GM06990 (cell line): ENCODE measurements around the gene SPOP.

ENCODE experiments used
- DNase-seq: peaks from one replicate; pipeline ENCODE4 v3.0.0-alpha.2; 2011; ENCODE audit not compliant: insufficient read length; ENCODE audit errors: extremely low read depth
- H3K27me3 ChIP-seq: replicated peaks from 2 replicates; pipeline ENCODE4 v1.6.0; 2011; ENCODE audit warnings: low read length; ENCODE audit not compliant: control insufficient read depth, insufficient read depth
- H3K36me3 ChIP-seq: 2 replicates; pipeline ENCODE4 v1.5.1; 2011; ENCODE audit warnings: low read length; ENCODE audit not compliant: control insufficient read depth, insufficient read depth
- H3K4me3 ChIP-seq: replicated peaks from 2 replicates; pipeline ENCODE4 v1.5.1; 2011; ENCODE audit warnings: low read depth, mild to moderate bottlenecking, control low read depth, low read length
- TF ChIP-seq, protein P1 (sequence below): IDR thresholded peaks from 2 replicates; pipeline ENCODE4 v1.5.1; 2011; ENCODE audit warnings: low read length, control low read depth, mild to moderate bottlenecking, inconsistent platforms; ENCODE audit not compliant: insufficient read depth, poor library complexity, severe bottlenecking

Gene SPOP

DNA sequence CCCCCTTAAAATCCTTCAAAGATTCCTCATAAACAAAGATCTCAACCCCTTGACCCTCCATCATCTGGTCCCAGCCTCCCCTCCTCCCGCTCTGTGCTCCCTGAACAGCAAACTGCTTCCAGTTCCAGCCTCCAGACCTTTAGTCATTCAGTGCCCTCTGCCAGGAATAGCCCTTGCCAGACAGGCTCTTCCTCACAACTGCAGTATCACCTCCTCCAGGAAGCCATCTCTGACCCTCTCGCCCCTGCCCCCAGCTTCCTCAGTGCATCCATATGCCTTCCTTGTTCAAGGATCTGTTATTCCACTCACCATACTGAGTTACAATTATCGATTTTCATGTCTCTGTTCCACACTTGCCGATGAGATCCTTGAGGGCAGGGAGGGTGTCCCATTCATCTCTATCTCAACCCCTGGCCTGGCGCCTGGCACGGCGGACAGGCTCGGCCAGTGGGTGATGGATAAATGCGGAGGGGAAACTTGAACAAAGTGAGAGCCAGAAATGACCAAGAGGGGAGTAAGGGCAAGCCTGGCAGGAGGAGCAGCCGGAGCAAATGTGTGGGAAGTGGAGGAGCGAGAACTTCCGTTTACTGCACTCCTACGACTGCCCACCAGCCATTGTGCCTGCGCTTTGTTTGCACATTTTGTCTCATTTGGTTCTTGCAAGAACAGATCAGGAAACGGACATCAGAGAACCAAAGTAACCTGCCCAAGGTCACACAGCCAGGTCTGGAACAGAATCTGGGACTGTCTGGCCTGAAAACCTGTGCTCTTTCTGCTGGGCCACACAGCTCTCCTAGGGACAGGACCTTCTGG lies 104.2 kb downstream of the SPOP start:
- TF ChIP-seq, protein P1, sequence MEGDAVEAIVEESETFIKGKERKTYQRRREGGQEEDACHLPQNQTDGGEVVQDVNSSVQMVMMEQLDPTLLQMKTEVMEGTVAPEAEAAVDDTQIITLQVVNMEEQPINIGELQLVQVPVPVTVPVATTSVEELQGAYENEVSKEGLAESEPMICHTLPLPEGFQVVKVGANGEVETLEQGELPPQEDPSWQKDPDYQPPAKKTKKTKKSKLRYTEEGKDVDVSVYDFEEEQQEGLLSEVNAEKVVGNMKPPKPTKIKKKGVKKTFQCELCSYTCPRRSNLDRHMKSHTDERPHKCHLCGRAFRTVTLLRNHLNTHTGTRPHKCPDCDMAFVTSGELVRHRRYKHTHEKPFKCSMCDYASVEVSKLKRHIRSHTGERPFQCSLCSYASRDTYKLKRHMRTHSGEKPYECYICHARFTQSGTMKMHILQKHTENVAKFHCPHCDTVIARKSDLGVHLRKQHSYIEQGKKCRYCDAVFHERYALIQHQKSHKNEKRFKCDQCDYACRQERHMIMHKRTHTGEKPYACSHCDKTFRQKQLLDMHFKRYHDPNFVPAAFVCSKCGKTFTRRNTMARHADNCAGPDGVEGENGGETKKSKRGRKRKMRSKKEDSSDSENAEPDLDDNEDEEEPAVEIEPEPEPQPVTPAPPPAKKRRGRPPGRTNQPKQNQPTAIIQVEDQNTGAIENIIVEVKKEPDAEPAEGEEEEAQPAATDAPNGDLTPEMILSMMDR = no peak
- H3K36me3 ChIP-seq = no peaks in the 10 kb centered on the region
- H3K27me3 ChIP-seq = peaks cover 2% of the 10 kb centered on the region; the same call in 1 of the 2 replicates
- no peak overlapping the region for H3K4me3 ChIP-seq
- no peak for DNase-seq

DNA sequence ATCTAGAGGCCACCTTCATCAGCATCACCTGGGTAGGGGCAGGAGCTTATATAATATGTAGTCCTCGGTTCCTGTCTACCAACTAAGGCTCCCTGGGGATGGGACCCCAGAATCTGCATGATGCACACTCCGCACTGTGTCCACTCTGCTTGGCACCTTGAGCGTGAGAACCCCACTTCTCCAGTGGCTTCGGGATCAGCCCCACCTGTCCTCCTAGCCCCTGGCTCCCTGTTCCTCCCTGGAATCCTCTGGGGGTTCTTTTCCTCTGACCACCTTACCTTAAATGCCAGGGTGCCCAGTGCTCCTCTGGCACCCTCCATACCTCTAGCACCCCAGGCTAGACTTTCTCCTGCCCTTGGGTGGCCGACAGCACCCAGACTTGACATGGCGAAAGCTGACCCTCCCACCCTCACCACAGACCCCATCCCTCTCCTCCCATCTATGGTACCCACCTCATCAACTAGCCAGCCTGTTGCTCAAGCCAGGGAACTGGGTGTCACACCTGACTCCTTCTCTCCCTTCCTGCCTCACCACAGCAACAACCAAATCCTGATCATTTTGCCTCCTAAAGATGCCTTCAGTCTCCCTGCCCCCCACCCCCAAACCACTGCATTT lies 105.0 kb downstream of the SPOP start:
- TF ChIP-seq, protein P1 = no peak
- no peaks in the 10 kb centered on the region for H3K36me3 ChIP-seq
- no peak overlapping the region for H3K4me3 ChIP-seq
- no peak for DNase-seq
- H3K27me3 ChIP-seq = peaks cover 2% of the 10 kb centered on the region; the same call in 1 of the 2 replicates

DNA sequence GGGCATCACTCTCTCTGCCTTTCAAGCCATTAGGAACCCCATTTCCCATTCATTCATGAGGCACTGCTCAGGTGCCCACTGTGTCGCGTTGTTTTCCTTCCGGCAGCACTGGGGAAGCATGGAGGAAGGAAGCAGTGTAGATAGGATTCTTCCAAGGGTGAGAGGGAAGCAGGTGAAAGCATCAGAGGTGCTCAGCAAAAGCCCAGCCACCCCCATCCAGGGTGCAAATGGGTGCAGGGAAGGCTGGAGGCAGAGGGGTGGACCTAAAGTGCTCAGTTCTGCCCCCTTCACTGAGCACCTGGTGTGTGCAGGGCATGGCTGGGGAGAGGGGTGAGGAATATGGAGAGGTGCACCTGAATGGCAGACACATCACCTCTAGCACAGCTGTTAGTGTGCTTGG lies 105.7 kb downstream of the SPOP start:
- Histone ChIP-seq H3K27me3 (peaks cover 2% of the 10 kb centered on the region; the same call in 1 of the 2 replicates), H3K4me3 (no peak overlapping the region), H3K36me3 (no peaks in the 10 kb centered on the region)
- no peak for DNase-seq
- TF ChIP-seq, protein P1 = no peak

DNA sequence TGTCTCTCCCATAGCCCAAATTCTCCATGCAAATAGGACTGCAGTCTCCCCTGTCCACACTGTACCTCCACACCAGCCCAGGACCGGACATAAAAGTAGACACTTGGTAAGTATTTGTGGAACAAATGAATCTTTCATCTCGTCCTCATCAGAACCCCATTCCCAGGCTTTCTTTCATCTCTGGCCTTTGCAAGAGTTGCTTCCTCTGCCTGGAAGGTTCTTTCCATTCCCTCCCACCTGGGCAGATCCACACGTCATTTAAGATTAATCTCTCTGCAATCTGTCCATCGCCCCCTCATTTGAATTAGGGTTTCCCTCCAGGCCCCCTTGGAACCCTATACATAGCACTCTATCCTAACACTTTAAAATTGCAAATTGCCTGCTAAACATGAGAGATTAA lies 106.1 kb downstream of the SPOP start:
- DNase-seq = no peak
- H3K27me3 ChIP-seq = peaks cover 2% of the 10 kb centered on the region; the same call in 1 of the 2 replicates
- H3K36me3 ChIP-seq = no peaks in the 10 kb centered on the region
- TF ChIP-seq, protein P1 = no peak
- no peak overlapping the region for H3K4me3 ChIP-seq

DNA sequence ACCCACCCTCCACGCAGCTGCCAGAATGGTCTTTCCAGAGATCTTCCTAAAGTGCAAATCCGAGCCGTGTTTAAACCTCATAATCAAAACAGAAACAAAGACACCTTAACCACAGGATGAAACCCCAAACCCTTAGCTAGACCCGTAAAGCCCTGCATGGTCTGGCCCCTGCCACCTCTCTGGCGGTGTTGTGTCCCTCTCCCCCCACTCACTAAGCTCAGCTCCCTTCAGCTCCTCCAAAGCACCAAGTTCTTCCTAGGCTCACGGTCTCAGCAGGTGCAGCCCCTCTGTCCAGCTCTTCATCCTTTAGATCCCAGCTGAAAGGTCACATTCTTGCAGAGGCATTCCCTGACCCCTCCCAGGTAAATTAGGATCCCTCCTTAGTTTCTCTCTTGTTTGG lies 106.6 kb downstream of the SPOP start:
- Histone ChIP-seq H3K36me3 (no peaks in the 10 kb centered on the region), H3K27me3 (peaks cover 2% of the 10 kb centered on the region; the same call in 1 of the 2 replicates), H3K4me3 (no peak overlapping the region)
- TF ChIP-seq, protein P1 = no peak
- DNase-seq = no peak
